HG03571 (cell line): Measurements from ENCODE around the gene TNFRSF4.

Experiments used
- ATAC-seq: cut with Tn5 transposase; IDR thresholded peaks from one replicate; pipeline ENCODE4 v1.9.1; 2021; ENCODE audit not compliant: unreplicated experiment

The TNFRSF4 gene

DNA sequence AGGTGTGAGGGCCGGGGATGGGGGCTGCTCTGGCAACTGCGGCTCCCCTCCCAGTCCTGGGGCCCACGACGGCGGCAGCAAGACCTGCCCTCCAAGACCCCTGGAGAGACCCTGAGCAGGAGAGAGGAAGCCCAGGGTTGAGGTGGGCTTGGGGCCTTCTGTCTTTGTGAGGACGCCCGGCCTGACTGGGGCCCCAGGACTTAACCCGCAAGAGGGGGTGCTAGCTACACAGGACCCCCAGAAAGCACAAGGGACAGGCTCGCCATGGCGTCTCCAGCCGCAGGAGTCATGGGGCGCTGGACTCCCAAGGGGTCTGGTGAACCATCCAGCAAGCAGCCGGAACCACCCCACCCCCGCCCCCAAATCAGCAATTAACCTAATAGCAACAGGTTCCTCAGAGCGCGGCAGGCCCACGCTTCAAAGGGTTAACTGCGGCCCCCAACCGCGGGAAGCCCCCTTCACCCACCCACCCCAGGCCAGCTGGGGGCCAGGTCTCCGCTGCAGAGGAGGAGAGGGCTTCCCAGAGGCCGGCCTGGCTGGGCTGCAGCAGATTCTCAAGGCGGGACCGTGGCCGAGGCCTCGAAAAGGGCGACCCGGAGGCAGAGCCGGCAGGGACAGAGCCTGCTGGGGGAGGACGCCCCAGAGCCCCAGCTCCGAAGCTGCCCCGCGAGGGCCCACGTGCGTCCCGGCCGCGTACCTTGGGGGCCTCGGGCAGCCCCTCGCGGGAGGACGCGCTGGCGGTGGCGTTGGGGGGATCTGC lies 32.0 kb upstream of the TNFRSF4 start:
- ATAC-seq: no peak

DNA sequence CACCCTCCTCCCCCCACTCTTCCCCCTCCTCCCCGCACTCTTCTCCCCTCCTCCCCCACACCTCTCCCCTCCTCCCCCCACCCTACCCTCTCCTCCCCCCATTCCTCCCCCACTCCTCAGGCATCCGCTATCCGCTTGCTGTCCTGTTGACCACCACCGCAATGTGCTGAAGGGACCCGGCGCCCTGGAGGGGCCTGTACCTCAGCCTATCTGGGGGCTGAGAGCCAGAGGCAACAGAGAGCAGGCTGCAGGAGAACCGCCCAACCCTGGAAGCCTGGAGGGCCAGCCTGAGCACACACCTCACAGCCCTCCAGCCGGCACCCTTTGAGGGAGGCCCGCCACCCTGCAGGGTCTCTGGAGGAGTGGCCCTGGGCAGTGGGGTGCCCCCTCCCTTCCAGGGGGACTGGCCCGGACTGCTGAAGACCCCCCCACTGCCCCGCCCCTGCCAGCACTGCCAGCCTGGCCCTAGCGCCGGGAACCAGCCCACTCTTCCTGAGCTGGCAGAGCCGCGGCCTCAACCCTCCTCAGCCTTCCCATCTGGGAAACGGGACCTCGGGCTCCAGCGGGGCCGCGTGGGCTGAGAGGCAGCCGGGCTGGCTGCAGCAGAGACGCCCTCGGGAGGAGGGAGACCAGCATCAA lies 31.3 kb upstream of the TNFRSF4 start:
- no peak for ATAC-seq

DNA sequence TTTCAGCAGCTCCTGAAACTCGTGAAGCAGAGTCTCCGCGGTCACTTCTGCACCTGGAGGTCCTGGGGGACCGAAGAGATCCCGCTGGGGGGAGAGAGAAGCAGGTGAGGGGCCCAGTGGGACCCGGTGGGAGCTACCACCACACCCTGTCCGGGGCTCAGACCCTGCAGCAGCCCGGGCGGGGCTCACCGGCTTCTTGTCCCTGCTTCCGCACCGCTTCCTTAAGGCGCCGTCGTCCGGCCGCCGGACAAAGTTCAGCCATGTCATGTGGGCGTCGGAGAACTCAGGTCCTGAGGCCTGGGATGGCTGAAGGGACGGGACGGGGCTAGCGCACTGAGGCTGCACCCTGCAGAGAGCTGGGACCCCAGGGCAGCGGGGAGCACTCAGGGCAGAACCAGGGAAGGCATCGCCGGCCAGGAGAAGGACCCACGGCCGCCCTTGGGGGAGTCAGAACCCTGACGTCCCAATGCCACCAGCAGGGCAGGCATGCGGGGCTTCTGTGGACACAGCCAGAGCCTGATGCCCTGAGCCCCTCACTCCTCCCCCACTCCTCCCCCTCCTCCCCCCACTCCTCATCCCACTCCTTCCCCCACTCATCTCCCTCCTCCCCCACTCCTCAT lies 30.3 kb upstream of the TNFRSF4 start:
- ATAC-seq: no peak

DNA sequence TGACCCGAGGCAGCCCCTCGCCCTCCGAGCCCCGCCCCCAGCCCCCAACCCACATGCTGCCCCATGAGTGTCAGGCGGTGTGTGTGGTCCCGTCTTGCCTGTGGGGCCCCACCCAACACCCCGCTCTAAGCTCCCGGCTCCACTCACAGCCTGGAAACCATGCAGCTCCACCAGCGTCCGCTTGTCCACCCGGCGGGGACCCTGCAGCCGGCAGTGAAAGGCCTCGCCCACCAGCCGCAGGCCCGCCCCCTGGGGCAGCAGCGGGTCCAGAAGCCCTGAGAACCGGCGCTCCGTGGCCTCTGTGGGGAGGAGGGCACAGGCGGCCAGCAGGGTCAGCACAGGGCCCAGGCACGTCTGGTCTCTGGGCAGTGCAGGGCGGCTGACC lies 29.8 kb upstream of the TNFRSF4 start:
- ATAC-seq: no peak

DNA sequence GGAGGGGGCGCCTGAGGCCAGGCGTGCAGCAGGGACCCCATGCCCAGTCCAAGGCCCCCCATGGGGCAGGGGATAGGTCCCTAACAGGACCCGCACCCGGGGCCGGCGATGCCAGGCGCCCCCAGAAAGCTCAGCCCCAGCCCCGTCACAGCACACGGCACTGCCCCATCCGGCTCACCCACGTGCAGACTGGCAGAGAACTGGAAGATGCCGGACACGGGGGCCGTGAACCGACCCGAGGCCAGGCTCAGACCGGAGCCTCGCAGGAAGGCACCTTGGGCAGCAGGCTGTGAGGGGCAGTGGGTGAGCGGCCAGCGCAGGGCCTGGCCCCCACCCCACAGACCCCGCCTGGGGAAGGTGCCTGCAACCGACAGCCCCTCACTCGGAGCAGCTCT lies 29.3 kb upstream of the TNFRSF4 start:
- ATAC-seq: no peak

DNA sequence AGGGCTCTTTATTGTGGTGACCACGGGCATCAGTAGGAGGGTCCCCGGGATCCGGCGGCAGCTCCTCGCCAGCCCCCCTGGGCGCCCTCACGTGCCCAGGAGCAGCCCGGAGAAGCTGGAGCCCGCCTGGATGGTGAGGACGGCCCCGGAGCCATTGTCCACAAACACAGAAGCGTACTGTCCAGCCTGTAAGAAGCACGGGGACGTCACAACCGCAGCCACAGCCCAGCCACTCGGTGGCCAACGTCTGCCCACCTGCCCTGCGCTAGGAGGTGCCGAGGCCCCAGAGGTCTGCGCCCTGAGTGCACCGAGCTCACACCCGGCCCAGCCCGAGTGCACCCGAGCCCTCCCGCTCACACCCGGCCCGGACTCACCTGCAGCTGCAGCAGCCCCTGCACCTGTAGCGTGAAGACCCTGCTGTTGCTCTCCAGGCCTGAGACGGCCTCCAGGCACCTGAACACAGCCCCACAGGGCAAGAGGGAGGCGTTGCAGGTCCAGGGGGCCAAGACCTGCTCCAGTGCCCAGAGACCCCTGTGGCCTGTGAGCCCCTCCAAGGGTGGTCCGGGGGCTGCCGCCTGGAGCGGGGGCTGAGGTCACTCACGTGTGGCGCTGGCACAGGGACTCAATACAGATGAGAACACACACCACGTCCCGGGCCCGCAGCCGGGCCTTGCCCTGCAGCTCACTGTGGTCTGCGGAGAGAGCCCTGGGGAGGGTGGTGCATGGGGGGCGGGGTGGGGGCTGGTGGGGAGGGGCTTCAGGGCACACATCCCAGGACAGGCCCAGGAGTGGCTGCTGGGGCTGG lies 28.7 kb upstream of the TNFRSF4 start:
- no peak for ATAC-seq

DNA sequence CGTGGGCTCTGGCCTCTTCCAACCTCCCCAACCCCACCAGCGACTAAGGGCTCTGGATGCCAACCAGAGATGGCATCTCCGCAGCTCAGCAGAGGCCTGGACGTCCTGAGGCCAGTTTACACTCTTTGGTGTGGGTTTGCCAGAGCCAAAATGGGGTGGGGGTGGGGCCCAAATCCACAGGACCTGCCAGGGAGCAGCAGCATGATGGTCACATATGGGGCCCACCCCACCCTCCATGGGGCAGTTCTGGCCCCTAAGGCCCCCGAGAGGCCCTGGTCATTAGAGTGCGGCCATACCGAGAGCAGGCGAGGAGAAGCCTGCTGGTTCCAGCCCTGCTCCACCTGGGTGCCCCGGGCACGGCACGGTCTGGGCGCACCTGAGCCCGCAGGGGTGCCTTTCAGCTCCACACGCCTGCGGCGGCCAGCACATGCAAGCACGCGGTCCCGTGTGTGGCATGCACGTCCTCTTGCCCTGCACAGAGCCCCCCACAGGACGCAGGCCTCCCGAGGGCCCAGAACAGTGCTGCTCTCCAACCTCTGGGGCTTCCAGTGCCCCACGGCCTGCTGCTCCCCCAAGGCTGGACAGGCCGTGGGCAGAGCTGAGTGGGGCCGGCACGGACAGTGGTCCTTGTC lies 27.8 kb upstream of the TNFRSF4 start:
- no peak for ATAC-seq

DNA sequence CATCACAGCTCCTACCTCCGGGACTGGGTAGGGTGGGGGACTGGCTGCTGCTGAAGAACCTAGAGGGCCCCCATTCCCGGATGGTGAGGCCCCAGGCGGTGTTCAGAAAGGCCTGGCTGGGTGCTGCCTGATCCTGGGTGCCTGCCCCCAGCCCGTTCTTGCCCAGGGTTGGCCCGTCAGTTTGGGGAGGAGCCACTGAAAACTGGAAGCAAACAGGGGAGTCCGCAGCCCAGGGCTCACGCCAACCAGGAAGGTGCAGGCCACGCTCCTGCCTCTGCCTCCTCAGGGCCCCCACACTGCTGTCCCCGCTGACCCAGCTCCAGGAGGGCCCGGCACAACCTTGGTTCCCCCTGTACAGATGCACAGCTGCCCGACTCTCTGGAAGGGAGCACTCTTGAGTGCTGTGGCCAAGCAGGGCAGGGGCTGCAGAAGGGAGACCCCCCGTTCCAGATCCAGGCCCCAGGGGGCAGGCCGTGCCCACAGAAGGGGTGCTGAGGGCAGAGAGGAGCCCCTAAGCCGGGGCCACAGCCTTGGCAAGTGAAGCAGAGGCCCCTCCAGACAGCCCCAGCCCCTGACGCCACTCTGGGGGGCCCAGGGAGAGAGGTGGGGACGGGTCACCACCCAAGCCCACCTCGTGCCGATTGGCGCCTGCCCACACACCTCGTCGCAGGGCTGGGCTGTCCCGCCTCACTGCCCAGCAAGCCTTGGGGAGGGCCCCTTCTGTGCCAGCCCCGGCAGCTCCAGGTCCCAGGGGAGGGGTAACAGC lies 27.1 kb upstream of the TNFRSF4 start:
- no peak for ATAC-seq

DNA sequence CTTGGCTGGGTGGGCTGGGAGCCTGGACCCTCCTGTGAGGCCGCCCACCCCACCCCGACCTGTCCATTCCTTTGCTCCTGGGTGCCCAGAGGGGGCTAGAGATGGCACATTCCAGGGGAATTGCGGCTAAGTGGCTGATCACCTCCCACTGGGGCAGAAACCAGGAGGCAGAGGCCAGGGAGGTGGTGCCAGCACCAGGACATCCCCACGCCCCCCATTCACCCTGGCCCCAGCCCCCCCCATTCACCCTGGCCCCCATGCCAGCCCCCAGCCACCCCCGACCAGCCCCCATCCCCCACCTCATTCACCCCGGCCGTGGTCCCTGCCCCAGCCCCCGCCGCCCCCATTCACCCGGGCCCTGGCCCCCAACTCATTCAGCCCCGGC lies 26.4 kb upstream of the TNFRSF4 start:
- no peak for ATAC-seq

DNA sequence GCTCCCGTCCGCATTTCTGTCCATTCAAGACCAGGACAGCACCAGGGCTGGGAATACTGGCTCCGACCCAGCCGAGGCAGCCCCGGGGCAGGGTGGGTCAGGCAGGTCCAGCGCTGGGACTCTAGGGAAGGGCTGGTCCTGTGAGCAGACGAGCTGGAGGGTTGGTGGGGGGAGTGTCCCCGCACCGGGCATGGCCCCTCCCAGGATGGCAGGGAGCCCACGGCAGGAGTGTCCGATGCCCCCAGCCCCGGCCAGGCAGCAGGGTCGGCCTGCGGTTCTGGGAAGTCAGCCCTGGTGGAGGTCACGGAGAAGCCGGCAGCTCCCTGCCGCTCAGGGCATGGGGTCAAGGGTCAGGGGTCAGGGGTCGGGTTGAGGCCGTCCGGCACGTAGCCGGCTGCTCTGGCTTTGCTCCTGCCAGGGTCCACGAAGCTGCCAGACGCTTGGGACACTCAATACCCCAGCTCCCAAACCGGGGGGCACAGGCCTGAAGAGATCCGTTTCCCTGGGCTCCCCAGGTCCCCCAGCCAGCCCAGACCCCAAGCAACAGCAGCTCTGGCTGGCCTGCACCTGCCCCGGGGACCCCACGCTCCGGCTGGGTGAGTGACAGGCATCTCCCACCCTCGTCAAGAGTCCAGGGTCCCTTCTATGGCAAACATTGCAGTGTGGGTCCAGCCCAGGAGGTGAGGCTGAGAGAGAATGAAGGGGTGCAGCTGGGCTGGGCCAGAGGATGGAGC lies 25.8 kb upstream of the TNFRSF4 start:
- no peak for ATAC-seq

DNA sequence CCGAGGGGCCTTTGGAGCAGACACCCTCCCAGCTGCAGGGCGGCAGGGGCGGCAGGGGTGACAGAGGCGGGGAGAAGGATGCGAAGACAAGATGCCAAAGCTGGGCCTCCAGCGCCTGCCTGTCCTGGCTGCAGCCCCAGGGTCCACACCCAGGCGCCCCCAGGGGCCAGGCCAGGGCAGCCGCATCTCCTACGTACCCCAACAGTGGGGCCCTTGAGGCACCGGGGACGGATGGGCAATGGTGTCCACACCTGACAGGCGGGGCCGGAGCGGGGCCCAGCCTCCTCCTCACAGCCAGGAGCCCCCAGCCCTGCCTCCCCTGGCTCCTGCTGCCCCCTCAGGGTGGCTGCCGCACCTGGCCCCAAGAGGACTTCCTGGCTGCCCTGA lies 25.3 kb upstream of the TNFRSF4 start:
- no peak for ATAC-seq

DNA sequence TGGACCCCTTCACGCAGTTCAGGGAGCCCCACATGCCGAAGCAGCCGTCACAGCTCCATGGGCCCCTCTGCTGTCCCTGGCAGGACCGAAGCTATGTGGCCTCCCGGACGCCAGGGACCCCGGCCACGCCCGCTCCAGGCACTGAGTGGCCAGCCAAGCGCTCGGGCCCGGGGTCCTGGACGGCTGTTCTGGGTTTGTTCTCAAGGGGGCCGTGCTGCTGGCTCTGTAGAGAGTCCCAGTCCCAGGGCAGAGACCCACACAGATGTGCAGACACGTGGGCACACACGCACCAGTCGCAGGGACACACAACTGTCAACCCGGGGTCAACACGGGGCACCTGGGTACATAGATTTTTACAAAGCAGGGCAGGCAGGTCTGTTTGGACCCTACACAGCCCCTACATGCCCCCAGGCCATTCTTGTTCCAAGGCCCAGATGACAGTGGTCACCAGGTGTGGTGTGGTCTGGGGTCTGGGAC lies 24.8 kb upstream of the TNFRSF4 start:
- ATAC-seq: no peak

DNA sequence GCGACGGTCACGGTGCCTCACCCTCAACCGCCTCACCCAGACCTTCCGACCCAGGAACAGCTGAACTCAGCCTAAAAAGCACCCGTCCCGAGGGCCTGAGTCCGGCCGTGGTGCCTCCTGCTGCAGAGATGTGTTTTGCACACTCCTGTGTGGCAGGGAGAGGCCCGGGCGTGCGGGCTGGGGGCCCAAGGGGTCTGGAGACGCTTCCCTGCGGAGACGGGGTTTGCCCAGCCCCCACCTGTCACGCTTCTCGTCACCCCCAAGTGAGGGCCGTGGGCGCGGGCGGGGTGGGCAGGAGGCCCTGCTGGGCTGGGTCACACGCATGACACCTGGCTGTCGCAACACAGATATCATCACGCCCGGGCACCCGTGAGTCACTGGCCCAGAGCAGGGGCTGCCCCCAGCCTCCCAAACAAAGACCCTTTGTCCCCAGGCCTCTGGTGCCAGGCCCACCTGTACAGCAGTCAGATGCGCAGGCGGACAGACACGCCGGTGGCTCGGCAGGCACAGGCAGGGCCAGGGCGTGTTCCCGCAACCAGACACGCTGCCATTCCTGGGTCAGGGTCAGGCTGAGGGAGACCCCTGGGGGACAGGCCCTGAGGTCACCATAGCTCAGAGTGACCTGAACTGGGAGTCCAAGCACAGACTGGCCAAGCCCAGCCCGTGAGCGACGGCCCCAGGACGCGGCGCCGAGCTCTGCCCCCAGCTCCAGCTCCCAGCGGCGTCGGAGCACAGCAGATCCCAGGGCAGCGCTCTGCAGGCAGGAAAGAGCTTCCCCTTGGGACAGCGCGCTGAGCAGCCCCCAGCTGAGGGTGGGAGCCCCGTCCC lies 24.1 kb upstream of the TNFRSF4 start:
- no peak for ATAC-seq

DNA sequence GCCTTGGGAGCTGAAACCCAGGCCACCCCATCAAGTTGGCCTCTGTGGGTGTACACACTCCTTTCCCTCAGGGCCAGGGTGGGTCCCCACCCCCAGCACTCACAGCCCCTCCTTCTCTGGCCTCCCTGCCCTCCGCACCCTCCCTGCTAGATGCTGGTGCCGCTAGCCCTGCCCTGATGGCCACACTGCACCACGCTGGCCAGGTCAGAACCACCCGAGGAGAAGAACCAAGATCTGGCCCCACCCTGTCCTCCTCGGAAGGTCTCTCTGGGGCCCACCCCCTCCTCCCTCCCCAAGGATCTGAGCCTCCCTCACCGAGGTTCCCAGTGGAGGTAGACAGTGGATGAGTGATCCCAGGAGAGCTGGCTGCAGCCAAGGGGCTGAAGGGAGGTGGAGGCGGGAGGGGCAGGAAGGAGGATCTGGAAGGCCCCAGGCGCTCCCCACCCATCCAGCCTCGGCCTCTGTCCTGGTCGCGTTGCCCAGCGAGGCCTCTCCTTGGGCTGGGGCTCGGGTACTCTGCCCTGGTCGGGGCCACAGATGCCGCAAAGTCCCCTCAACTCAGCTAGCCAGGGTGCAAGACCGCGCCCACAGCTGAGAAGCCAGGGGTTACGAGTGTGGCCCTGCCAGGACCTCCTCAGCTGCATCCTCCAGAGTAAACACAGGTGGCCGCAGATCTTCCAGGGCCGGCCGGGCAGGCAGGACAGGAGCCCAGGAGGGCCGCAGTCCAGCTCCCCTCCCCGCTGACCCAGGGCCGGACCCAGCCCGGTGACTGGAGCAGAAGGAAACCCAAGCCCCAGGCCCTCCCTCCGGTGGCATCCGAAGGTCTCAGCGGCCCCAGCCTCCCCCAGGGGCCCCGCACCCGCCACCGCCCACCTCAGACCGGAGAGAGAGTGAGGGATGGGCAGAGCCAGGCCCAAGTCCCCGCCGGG lies 23.3 kb upstream of the TNFRSF4 start:
- ATAC-seq: no peak

DNA sequence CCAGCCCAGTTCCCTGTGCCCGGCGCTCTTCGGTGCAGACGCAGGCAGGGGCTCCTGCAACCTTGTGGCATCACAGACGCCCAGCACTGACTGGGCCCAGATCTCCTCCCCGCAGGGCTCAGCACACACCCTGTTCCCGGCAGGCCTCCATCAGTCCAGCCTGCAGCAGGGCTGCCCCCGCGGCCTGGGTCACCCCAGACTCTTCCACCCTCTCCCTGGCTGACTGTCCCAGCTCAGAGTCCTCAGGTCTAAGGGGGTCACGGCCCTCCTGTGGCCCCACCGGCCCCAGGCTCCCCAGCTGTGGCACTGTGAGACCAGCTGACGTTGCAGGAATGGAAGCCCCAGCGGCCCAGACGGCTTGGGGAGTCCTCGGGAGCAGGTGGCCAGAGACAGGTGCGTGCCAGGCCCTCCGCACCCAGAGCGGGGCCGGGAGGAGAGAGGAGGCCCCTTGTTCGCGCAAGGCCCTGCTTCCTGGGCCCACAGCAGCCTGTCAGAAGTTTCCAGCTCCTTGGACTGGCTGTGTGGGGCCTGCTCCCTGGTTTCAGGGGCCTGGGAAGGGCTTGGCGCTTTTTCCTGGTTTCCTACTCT lies 22.3 kb upstream of the TNFRSF4 start:
- no peak for ATAC-seq

DNA sequence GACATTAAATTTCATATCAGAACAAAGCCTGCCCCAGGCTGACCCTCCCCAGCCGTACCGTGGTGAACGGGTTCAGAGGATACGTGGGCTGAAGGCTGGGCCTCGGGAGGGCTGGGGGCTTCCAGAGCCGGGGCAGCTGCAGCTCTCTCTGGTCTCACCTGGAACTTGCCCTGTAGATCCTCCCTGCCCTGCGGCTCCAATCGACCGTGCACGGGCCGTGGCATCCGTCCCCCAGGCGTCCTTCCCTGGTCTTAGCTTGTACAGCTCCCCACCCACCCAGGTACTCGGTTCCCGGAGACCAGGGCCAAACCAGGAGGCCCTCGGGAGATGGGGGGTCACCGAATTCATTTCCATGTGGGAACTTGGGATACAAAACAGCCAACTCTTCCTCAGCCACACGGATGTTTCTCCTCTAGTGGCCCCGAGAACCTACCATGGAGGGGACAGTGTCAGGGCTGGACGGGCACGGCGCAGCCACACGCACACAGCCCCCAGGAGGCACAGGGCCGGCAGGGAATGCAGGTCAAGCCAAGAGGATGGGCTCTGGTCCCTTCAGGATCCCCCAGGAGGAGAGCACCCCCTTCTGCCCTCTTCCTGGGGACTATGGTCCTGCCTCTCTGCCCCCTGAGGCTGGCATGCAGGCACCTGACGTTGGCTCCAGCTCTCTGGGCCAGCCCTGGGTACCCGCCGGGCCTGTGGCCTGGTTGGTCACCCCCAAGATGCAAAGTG lies 21.2 kb upstream of the TNFRSF4 start:
- ATAC-seq: no peak
